GM12878 (cell line): ENCODE data around the gene LRRK1. TPM values are rescaled to one million over a fixed set of nuclear protein-coding genes. Genes with fewer than 3 reads are reported as not detected.
A peak's percentile ranks its signal among the peaks of the same experiment; 100 is the strongest.

ENCODE experiments used
- ATAC-seq: fragments of 200-7000 bp; cut with Tn5 transposase; 3 replicates; pipeline ENCODE4 v1.9.1; 2020; ENCODE audit warnings: mild to moderate bottlenecking, moderate library complexity
- BruUV-seq: library from RNA; stranded (reverse); fragments of 400-500 nt; replicated peaks from 2 replicates; lab custom pipeline; 2021; lab: Mats Ljungman, UMichigan
- CTCF ChIA-PET: fragments of 300-600 bp; sonication (Branson Sonifier 250); formaldehyde crosslinking; extraction: SDS; loops from one replicate; lab custom pipeline; 2021; ENCODE audit warnings: inconsistent platforms; lab: Yijun Ruan, JAX
- POLR2A ChIA-PET: fragments of 350-600 bp; formaldehyde crosslinking; extraction: SDS; loops from one replicate; lab custom pipeline; 2021; ENCODE audit warnings: inconsistent platforms; lab: Charles Lee
- RAD21 ChIA-PET: fragments of 300-600 bp; sonication (Branson Sonifier 250); formaldehyde crosslinking; loops from one replicate; lab custom pipeline; 2023; ENCODE audit warnings: antibody characterized with exemption; ENCODE audit not compliant: unreplicated experiment; lab: Charles Lee
- SMC1A ChIA-PET: fragments of 300-600 bp; sonication (Branson Sonifier 250); formaldehyde crosslinking; loops from one replicate; lab custom pipeline; 2023; ENCODE audit not compliant: unreplicated experiment, uncharacterized antibody; lab: Charles Lee
- DNase-seq: peaks from one replicate; pipeline ENCODE4 v3.0.0-alpha.2; 2011; ENCODE audit warnings: low read depth, low spot score
- FAIRE-seq: peaks from 3 replicates; lab custom pipeline; 2011; peaks lifted over from hg19 to GRCh38; lab: Jason Lieb, UNC
- H2AFZ ChIP-seq: 2 replicates; pipeline ENCODE4 v1.6.0; 2011; ENCODE audit warnings: low read depth, low read length, control low read depth; ENCODE audit not compliant: control insufficient read depth
- H3K27ac ChIP-seq: 2 replicates; pipeline ENCODE4 v1.5.1; 2011; ENCODE audit warnings: control low read depth; ENCODE audit not compliant: control insufficient read depth, insufficient read depth
- H3K27me3 ChIP-seq, 2 experiments: replicated peaks in 1 of 2; 2 replicates each; pipeline versions ENCODE4 v1.6.0 to v1.6.1; 2011; ENCODE audit warnings: low read length in 1 of 2; ENCODE audit not compliant: control insufficient read depth in 2 of 2, insufficient read depth in 2 of 2
- H3K36me3 ChIP-seq, 2 experiments: 2 replicates each; pipeline ENCODE4 v1.5.1; 2011; ENCODE audit warnings: low read length in 1 of 2; ENCODE audit not compliant: control insufficient read depth in 2 of 2, insufficient read depth in 2 of 2
- H3K4me1 ChIP-seq: 2 replicates; pipeline ENCODE4 v1.6.1; 2011; ENCODE audit warnings: mild to moderate bottlenecking, low read length, moderate library complexity, mixed read lengths; ENCODE audit not compliant: control insufficient read depth, insufficient read depth
- H3K4me2 ChIP-seq: 2 replicates; pipeline ENCODE4 v1.6.0; 2011; ENCODE audit warnings: control low read depth; ENCODE audit not compliant: control insufficient read depth, insufficient read depth
- H3K4me3 ChIP-seq: fragments of 200-600 bp; sonication (generic); 2 replicates; pipeline ENCODE4 v1.5.1; 2016
- H3K79me2 ChIP-seq: 2 replicates; pipeline ENCODE4 v1.6.0; 2011; ENCODE audit warnings: low read length; ENCODE audit not compliant: control insufficient read depth, insufficient read depth
- H3K9ac ChIP-seq: 2 replicates; pipeline ENCODE4 v1.8.0; 2011; ENCODE audit warnings: low read length, control low read depth, mixed read lengths; ENCODE audit not compliant: control insufficient read depth, insufficient read depth
- H3K9me3 ChIP-seq: replicated peaks from 3 replicates; pipeline ENCODE4 v1.5.1; 2011; ENCODE audit warnings: mild to moderate bottlenecking, low read length; ENCODE audit not compliant: control insufficient read depth, insufficient read depth
- H4K20me1 ChIP-seq: 2 replicates; pipeline ENCODE4 v1.6.0; 2011; ENCODE audit not compliant: control insufficient read depth, insufficient read depth
- CHD2 ChIP-seq: IDR thresholded peaks from 2 replicates; pipeline ENCODE4 v1.6.1; 2011; ENCODE audit warnings: low read depth, low read length, improper control_type of control experiment, borderline replicate concordance
- IRF4 ChIP-seq: IDR thresholded peaks from 2 replicates; pipeline ENCODE4 v1.6.1; 2011; ENCODE audit warnings: low read depth, low read length
- NR2F1 ChIP-seq: fragments of 450-650 bp; conservative IDR thresholded peaks from 2 replicates; pipeline ENCODE4 v1.6.1; 2017; ENCODE audit warnings: mild to moderate bottlenecking
- USF1 ChIP-seq: IDR thresholded peaks from 2 replicates; pipeline ENCODE4 v1.6.1; 2011; ENCODE audit warnings: borderline replicate concordance, low read depth, mild to moderate bottlenecking, moderate library complexity, mixed read lengths, low read length; ENCODE audit not compliant: insufficient read depth; ENCODE audit errors: extremely low read length
- USF2 ChIP-seq: IDR thresholded peaks from 2 replicates; pipeline ENCODE4 v1.6.1; 2011; ENCODE audit warnings: low read depth, low read length, improper control_type of control experiment, borderline replicate concordance
- whole genome bisulfite sequencing: methylation state at CpG from one replicate; pipeline ENCODE4 v1.1.6; 2016; ENCODE audit warnings: low lambda C conversion rate; ENCODE audit not compliant: insufficient replicate concordance, insufficient coverage; ENCODE audit errors: missing lambda C conversion rate; 5-methylcytosine and 5-hydroxymethylcytosine counted together
- in situ Hi-C: fragments of 300-500 bp; cut with MboI; formaldehyde crosslinking; loops from 9 replicates; pipeline ENCODE4 v1.14.3; 2018; ENCODE audit warnings: mixed read lengths
- intact Hi-C: fragments of 100-400 bp; cut with micrococcal nuclease; formaldehyde crosslinking; loops from one replicate; pipeline ENCODE4 v1.14.2; 2022; ENCODE audit not compliant: unreplicated experiment
- polyA plus RNA-seq, 11 experiments: library from polyadenylated mRNA; depleted of rRNA in 4 of 11; unstranded in 6 of 11; stranded (reverse) in 5 of 11; fragments of >200 nt; fragmentation: Nextera tagmentation in 4 of 11; fragmentation: Illumina TruSeq in 1 of 11; extraction: Ambion mirVana in 4 of 11; extraction: Trizol in 1 of 11; gene quantifications; 1 replicate in 1 of 11; 2 replicates in 10 of 11; pipeline versions ENCODE4 v1.2.1 to v1.2.3, GENCODE V29; 2011 to 2016; ENCODE audit warnings: inconsistent platforms in 2 of 11, missing spikeins in 2 of 11, low read depth in 1 of 11
- total RNA-seq, 4 experiments: library from RNA; depleted of rRNA in 3 of 4; stranded (reverse); fragments of >200 nt in 3 of 4; fragmentation: Illumina TruSeq in 1 of 4; extraction: Trizol in 1 of 4; gene quantifications; 2 replicates each; pipeline versions ENCODE4 v1.2.1 to v1.2.3, GENCODE V29; 2013 to 2021
- TF ChIP-seq, protein P1 (sequence below), 3 experiments: IDR thresholded peaks in 2 of 3; conservative IDR thresholded peaks in 1 of 3; 2 replicates each; pipeline ENCODE4 v1.5.1; 2011; ENCODE audit warnings: low read depth in 3 of 3, low read length in 3 of 3, mild to moderate bottlenecking in 3 of 3, control low read depth in 2 of 3, moderate library complexity in 2 of 3, inconsistent platforms in 1 of 3, mixed read lengths in 1 of 3; ENCODE audit not compliant: control insufficient read depth in 2 of 3, insufficient read depth in 1 of 3; ENCODE audit errors: extremely low read depth in 1 of 3

Gene LRRK1
- total and polyA plus RNA-seq, 10 of the 15 experiments (the other 5 are each of a cell fraction or from before 2014, with no cell fraction given), result 2.2 to 58.3 (median 17.9) TPM

DNA sequence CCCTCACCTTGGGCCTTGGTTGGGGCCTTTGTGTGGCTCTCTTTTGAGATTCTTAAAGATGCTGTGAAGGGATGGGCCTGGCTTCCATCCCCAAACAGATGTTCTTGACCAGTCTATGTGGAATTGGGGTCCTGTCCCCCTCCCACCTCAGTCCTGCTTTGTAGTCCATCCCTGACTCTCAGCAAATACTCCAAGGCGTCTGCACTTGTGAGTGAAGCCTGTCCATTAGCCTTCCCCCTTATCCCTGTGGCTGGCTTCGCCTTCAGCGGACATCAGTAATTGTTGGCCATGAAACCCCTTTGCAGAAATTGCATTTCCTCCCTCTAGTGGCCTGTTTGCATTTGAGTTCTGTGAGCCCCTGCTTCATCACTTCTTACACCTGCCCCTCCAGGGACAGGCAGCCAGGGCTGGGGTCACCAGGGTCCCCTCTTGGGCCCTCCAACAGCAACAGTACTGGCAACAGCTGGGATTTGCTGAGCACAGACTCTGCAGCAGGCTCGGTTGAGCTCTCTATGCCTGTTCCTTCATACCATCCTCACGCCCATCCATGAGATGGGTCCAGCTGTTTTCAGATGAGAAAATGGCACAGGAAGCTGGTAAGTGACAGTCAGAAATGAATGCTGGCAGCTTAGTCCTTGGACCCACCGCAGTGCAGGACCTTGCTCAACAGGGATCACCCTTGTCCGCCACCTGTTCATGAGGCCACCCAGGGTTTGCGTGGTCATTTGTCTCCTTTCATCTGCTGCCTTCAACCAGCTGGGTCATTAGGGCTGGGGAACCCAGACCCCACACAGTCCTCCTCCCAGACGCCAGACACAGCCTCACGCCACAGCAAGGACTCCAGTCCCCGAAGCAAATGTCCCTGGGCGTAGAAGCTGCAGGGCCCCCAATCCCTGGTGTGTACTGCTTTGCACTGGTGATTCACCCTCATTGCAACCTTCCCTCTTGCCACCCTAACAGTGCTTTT, 8.9 kb upstream of the LRRK1 start:
- Histone ChIP-seq H3K79me2 (no peaks in the 10 kb centered on the region), H4K20me1 (no peaks in the 10 kb centered on the region; the same call in 1 of the 2 replicates), H3K4me1 (no peaks in the 10 kb centered on the region), H3K27ac (no peak overlapping the region), H3K9me3 (no peaks in the 10 kb centered on the region; the same call in 2 of the 3 replicates), H3K9ac (no peak overlapping the region), H3K4me2 (no peak overlapping the region), H3K27me3 (no peaks in the 10 kb centered on the region), H3K4me3 (no peak overlapping the region), H2AFZ (no peak overlapping the region), H3K36me3 (no peaks in the 10 kb centered on the region)
- FAIRE-seq (no peak), DNase-seq (no peak), ATAC-seq (no peak)
- ChIA-PET RAD21 (no interaction called here), POLR2A (no interaction called here), CTCF (interaction anchor here (2.2 kb wide), 1 partner anchor 98 kb away, joined by 15 read pairs; no protein-coding TSS in a partner anchor), SMC1A (no interaction called here)
- BruUV-seq, result no TSS peak
- intact Hi-C loops, result no loop called here
- 77% methylated on average over 12 of the region's 12 CpGs for WGBS
- no peak for TF ChIP-seq CHD2
- TF ChIP-seq USF2, result no peak
- TF ChIP-seq NR2F1, result no peak
- TF ChIP-seq IRF4, result no peak
- no peak for TF ChIP-seq USF1
- TF ChIP-seq, protein P1, sequence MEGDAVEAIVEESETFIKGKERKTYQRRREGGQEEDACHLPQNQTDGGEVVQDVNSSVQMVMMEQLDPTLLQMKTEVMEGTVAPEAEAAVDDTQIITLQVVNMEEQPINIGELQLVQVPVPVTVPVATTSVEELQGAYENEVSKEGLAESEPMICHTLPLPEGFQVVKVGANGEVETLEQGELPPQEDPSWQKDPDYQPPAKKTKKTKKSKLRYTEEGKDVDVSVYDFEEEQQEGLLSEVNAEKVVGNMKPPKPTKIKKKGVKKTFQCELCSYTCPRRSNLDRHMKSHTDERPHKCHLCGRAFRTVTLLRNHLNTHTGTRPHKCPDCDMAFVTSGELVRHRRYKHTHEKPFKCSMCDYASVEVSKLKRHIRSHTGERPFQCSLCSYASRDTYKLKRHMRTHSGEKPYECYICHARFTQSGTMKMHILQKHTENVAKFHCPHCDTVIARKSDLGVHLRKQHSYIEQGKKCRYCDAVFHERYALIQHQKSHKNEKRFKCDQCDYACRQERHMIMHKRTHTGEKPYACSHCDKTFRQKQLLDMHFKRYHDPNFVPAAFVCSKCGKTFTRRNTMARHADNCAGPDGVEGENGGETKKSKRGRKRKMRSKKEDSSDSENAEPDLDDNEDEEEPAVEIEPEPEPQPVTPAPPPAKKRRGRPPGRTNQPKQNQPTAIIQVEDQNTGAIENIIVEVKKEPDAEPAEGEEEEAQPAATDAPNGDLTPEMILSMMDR (IDR thresholded peaks at IDR 0.05 in 2 of 3, conservative IDR thresholded peaks at IDR 0.05 in 1 of 3; ENCODE audit: control insufficient read depth in 2 of 3, extremely low read depth in 1 of 3, insufficient read depth in 1 of 3, low read depth in 3 of 3, low read length in 3 of 3), result 0 out of 6 replicates have a peak, but pooled peaks have one; percentile 8 to 25 (median 9)
- in situ Hi-C loops, result no loop called here
